Activated CD4-positive, alpha-beta T cell treated with anti-CD3 and anti-CD28 coated beads for 1 hour (primary cell): ENCODE results near the gene TMEM147.
A peak's percentile ranks its signal among the peaks of the same experiment; 100 is the strongest.

Experiments
- DNase-seq: peaks from one replicate; pipeline ENCODE4 v3.0.0-alpha.2; 2020

Gene TMEM147

DNA sequence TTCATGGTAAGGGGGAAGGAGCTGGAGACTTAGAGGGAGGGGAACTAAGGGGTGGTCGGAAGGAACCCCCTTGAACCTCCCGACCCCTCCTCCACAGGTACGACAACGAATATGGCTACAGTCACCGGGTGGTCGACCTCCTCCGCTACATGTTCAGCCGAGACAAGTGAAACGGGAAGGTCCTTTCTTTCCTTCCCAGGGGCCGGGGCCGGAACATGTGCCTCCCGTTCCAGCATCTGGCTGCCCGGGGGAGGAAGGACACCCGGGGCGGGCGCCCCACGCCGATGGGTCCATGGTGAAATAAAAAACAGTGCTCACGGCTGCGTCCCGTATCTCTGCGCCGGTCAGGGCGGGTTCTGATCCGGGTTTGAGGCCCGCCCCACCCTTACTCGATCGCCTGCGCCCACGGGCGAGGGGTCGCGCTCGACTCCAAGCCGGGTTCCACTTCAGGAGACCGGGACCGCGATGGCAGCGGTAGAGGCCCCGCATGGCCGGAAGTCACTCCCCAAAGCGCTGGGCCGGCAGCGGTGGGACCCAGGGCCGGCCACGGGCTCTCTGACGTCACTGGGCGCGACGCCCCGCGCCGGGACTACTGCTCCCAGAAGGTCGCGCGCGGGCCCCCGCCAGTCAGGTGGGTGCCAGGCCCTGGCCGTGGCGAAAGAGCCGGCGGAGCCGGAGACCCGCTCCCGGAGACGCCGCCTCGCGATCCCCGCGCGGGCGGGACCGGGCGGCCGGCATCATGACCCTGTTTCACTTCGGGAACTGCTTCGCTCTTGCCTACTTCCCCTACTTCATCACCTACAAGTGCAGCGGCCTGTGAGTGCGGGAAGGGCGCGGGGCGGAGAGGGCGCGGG, at the start of gene TMEM147:
Gene TMEM147, plus strand, starts transcription at position 626 of the 854 bp plus-strand sequence. Its CDS starts 114 bp downstream, at position 740.
- peak; percentile 59 for DNase-seq

- no peak for DNase-seq
Measured at GRCh38 chr19:35497406-35497805, 48.0 kb upstream of the TMEM147 start.

DNA sequence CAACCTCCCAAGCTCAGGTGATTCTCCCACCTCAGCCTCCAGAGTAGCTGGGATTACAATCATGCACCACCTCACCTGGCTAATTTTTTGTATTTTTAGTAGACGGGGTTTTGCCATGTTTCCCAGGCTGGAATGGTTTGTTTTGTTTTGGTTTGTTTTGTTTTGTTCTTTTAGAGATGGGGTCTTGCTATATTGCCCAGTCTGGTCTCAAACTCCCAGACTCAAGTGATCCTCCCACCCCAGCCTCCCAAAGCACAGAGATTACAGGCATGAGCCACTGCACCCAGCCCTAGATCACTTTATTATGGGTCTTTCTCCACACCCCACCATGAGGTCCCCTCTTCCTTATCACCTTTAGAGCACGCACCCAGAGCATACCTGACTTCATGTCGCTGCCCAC, 47.2 kb upstream of the TMEM147 start:
- DNase-seq: no peak

- DNase-seq: no peak
Measured at GRCh38 chr19:35498984-35499527, 46.4 kb upstream of the TMEM147 start.

DNA sequence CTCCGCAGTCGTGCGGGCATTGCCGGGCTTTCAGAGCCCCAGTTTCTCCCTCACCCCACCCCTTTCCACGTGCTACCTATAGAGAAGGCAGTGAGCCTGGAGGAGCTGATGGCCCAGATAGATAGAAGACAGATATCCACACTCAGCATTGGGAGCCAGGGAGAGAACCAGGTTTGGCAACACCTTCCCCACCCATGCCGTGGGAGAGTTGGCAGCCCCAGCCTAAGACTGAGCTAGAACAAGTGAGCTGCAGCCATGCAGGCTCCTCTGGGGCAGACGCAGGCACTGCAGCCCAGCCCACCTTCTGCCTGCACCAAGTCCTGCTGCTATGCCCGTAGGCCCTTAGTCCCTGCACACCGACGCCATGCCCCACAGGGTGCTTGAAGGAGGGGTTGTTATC, 44.8 kb upstream of the TMEM147 start:
- no peak for DNase-seq

DNA sequence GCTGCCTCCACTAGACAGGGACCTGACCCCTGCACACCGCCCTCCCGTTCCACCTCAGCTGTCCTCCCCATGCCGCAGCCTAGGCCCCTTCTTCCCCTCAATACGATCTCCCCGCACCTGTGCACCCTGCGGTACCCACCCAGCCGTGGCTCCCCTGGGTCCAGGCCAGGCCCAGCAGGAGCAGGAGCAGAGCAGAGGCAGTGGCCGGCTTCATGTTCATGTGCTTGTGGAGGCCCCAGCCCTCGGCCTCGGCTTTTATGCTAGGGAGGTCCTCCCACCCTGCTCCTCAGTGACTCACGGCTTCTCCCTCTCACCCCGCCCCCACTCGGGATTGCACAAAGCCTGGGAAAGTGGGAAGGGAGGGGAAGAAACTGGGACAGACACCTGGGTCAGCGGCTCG, 43.7 kb upstream of the TMEM147 start:
- DNase-seq: no peak

DNA sequence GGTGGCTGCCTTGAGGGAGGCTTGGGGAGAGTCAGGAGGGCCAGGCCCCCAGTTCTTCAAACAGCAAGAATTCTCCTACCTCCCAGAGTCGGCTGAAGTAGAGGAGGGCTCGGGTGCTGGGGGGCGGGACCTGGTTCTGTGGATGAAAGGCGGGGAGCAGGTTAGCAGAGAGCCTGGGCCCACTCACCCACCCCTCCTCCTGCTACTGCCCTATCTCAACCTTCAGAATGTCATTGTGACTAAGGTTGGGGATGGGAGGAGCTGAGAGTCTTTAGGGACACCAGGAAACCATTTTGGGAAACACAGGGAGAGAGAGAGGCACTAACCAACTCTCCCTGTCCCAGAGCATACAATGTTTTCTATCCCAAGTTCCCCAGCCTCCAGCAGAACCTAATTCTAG, 42.7 kb upstream of the TMEM147 start:
- DNase-seq: no peak

- no peak for DNase-seq
Measured at GRCh38 chr19:35506011-35506410, 39.4 kb upstream of the TMEM147 start.

DNA sequence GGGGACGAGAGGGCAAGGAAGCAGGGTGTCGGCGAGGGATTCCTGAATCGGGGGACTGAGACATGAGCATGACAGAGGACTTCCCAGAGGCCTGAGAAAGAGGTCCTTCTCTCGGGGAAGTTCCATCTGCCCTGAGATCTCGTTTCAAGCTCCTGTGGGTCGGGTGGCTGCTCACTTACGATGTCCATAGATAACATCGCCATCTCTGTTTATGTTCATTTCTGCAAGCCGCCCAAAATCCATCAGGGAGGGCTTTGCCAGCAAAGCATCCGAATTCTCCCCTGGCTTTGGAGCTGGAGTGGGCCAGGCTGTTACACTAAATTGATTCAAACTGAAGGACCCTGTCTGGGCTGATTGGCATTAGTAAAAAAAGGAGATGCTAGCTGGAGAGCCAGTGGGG, 37.9 kb upstream of the TMEM147 start:
- no peak for DNase-seq

GRCh38 chr19:35508129-35508528, 37.3 kb upstream of the TMEM147 start:
- DNase-seq: no peak

GRCh38 chr19:35509018-35509652, 36.3 kb upstream of the TMEM147 start:
- no peak for DNase-seq

GRCh38 chr19:35509861-35510625, 35.4 kb upstream of the TMEM147 start:
- DNase-seq: peak; percentile 57

- DNase-seq: no peak
Measured at GRCh38 chr19:35510626-35510964, 34.8 kb upstream of the TMEM147 start.

GRCh38 chr19:35511337-35511736, 34.1 kb upstream of the TMEM147 start:
- no peak for DNase-seq

GRCh38 chr19:35512831-35513627, 32.4 kb upstream of the TMEM147 start:
- DNase-seq: no peak

- DNase-seq: no peak
Measured at GRCh38 chr19:35513628-35514281, 31.7 kb upstream of the TMEM147 start, which contains the start of gene DMKN. TSS of gene DMKN (minus strand) at chr19:35513649. CDS start at chr19:35513475, 174 bp downstream.

DNA sequence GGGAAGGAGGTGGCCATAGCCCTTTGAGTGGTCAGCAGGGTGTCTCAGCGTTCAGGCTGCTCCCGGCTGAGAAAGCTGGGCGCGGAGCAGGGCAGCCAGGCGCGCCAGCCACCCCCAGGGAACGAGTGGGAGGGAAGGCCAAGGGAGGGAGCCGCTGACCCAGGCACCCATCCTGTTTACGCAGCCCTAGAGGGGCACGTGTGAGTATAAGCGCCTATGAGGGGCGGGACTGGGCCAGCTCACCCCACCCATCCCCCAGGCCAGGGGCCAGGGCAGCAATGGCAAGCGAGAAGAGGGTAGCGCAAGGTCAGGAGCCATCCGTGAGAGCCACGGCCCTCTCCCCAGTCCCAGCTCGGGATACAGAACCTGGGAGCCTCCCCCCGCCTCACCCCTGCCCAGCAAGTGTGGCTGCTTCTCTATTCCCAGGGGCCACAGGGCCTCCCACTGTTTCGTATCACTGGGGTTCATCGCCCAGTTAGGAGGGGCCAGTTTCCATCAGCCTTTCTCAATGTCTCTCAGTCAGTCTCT, 31.1 kb upstream of the TMEM147 start:
- DNase-seq: no peak

- DNase-seq: no peak
Measured at GRCh38 chr19:35516310-35516709, 29.1 kb upstream of the TMEM147 start.

DNA sequence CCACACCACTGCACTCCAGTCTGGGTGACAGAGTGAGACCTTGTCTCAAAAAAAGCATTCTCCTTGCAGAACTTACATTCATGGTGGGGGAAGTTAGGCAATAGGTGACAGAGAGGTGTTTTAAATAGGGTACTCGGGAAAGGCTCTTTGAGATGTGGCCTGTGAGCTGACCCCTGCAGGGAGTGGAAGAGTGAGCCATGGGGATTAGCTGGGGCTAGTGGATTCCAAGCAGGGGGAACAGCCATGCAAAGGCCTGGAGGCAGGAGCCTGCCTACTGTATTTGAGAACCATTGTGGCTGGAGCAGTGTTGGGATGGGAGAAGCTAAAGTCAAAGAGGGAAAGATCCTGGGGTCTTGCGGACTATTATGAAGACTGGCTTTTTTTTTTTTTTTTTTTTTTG, 28.1 kb upstream of the TMEM147 start:
- DNase-seq: no peak

GRCh38 chr19:35518313-35518712, 27.1 kb upstream of the TMEM147 start:
- DNase-seq: no peak

- DNase-seq: no peak
Measured at GRCh38 chr19:35519291-35519690, 26.1 kb upstream of the TMEM147 start.
